Mucosa of gallbladder (tissue), 1 donor: ENCODE data around the gene ASIC4. TPM values are rescaled to one million over a fixed set of nuclear protein-coding genes. Genes with fewer than 3 reads are reported as not detected.

Experiments
- DNase-seq: peaks from one replicate; pipeline ENCODE4 v3.0.0-alpha.2; 2020; ENCODE audit warnings: low spot score
- total RNA-seq: library from RNA; stranded (reverse); gene quantifications from one replicate; pipeline ENCODE4 v1.2.1, GENCODE V29; 2021
- donor health status: DM: no; HTN: no; CAD: no.

Gene ASIC4
- total RNA-seq, 1 donor from 2014 or later: not detected

- no peak for DNase-seq
Observed at GRCh38 chr2:219482674-219483405, 31.4 kb upstream of the ASIC4 start.

GRCh38 chr2:219483451-219484342 lies 30.6 kb upstream of the ASIC4 start:
- no peak for DNase-seq

GRCh38 chr2:219484343-219485200 lies 29.7 kb upstream of the ASIC4 start:
- DNase-seq: no peak

GRCh38 chr2:219485201-219485580 lies 29.1 kb upstream of the ASIC4 start:
- no peak for DNase-seq

GRCh38 chr2:219486380-219486959 lies 27.8 kb upstream of the ASIC4 start:
- DNase-seq: no peak

- DNase-seq: no peak
Observed at GRCh38 chr2:219488149-219488843, 26.0 kb upstream of the ASIC4 start.

GRCh38 chr2:219488844-219489194 lies 25.5 kb upstream of the ASIC4 start:
- DNase-seq: no peak

GRCh38 chr2:219489315-219489714 lies 25.0 kb upstream of the ASIC4 start:
- no peak for DNase-seq

- no peak for DNase-seq
Observed at GRCh38 chr2:219490186-219490585, 24.1 kb upstream of the ASIC4 start.

GRCh38 chr2:219490600-219491130 lies 23.6 kb upstream of the ASIC4 start:
- no peak for DNase-seq

- no peak for DNase-seq
Observed at GRCh38 chr2:219491278-219491963, 22.9 kb upstream of the ASIC4 start.

GRCh38 chr2:219492575-219492974 lies 21.7 kb upstream of the ASIC4 start:
- DNase-seq: no peak

GRCh38 chr2:219493086-219493485 lies 21.2 kb upstream of the ASIC4 start:
- DNase-seq: no peak

- DNase-seq: no peak
Observed at GRCh38 chr2:219494952-219495530, 19.2 kb upstream of the ASIC4 start.

- DNase-seq: peak; percentile 34
Observed at GRCh38 chr2:219495531-219496122, 18.7 kb upstream of the ASIC4 start.

GRCh38 chr2:219496247-219496824 lies 17.9 kb upstream of the ASIC4 start:
- no peak for DNase-seq

GRCh38 chr2:219496825-219497494 lies 17.3 kb upstream of the ASIC4 start:
- no peak for DNase-seq

- peak; percentile 86 for DNase-seq
Observed at GRCh38 chr2:219497495-219498279, 16.6 kb upstream of the ASIC4 start.
